H1 (cell line): ENCODE measurements around the gene NEUROG1. TPM values are rescaled to one million over a fixed set of nuclear protein-coding genes. Genes with fewer than 3 reads are reported as not detected.

Experiments
- CTCF ChIA-PET: fragments of 300-600 bp; sonication (Branson Sonifier 250); formaldehyde crosslinking; loops from one replicate; lab custom pipeline; 2021; ENCODE audit not compliant: partially characterized antibody; lab: Charles Lee
- POLR2A ChIA-PET: fragments of 300-600 bp; sonication (Branson Sonifier 250); formaldehyde crosslinking; loops from one replicate; lab custom pipeline; 2021; ENCODE audit warnings: inconsistent platforms; ENCODE audit not compliant: partially characterized antibody; lab: Charles Lee
- DNase-seq, 2 experiments: peaks; one replicate each; pipeline versions ENCODE4 v3.0.0 to v3.0.0-alpha.2; 2010 to 2022; ENCODE audit warnings: low spot score in 2 of 2, low read depth in 1 of 2, mixed read lengths in 1 of 2
- FAIRE-seq: peaks from 2 replicates; lab custom pipeline; 2011; peaks lifted over from hg19 to GRCh38; lab: Jason Lieb, UNC
- H2AFZ ChIP-seq: 2 replicates; pipeline ENCODE4 v1.8.1; 2012; ENCODE audit warnings: low read length, inconsistent platforms
- H2AK5ac ChIP-seq: 2 replicates; pipeline ENCODE4 v1.6.1; 2013; ENCODE audit warnings: low read depth, low read length
- H2BK120ac ChIP-seq: replicated peaks from 2 replicates; pipeline ENCODE3; 2013; ENCODE audit warnings: low read depth, low read length, inconsistent platforms
- H2BK12ac ChIP-seq: 2 replicates; pipeline ENCODE4 v1.6.1; 2013; ENCODE audit warnings: low read depth, low read length
- H2BK15ac ChIP-seq: 2 replicates; pipeline ENCODE4 v1.6.1; 2013; ENCODE audit warnings: low read length
- H2BK20ac ChIP-seq: 2 replicates; pipeline ENCODE4 v1.6.1; 2013; ENCODE audit warnings: low read length
- H2BK5ac ChIP-seq: 2 replicates; pipeline ENCODE4 v1.6.1; 2013; ENCODE audit warnings: low read depth, low read length
- H3K14ac ChIP-seq: 2 replicates; pipeline ENCODE4 v1.6.1; 2013; ENCODE audit warnings: inconsistent platforms; ENCODE audit not compliant: insufficient read length
- H3K18ac ChIP-seq: 2 replicates; pipeline ENCODE4 v1.6.1; 2013; ENCODE audit warnings: low read length; ENCODE audit errors: extremely low read depth
- H3K23ac ChIP-seq: 2 replicates; pipeline ENCODE4 v1.6.1; 2013; ENCODE audit warnings: inconsistent platforms; ENCODE audit not compliant: insufficient read length
- H3K23me2 ChIP-seq: 2 replicates; pipeline ENCODE4 v1.6.1; 2013; ENCODE audit warnings: low read depth, low read length
- H3K27ac ChIP-seq: 2 replicates; pipeline ENCODE4 v1.6.1; 2011; ENCODE audit warnings: low read depth, low read length, inconsistent platforms
- H3K27me3 ChIP-seq, 4 experiments: replicated peaks in 1 of 4; 1 replicate in 1 of 4; 2 replicates in 3 of 4; pipeline versions ENCODE4 v1.6.1 to v1.8.1; 2011 to 2013; ENCODE audit warnings: low read length in 3 of 4, mild to moderate bottlenecking in 3 of 4, inconsistent platforms in 2 of 4, mixed read lengths in 2 of 4, moderate library complexity in 1 of 4; ENCODE audit not compliant: control insufficient read depth in 3 of 4, insufficient read depth in 3 of 4; ENCODE audit errors: extremely low read depth in 1 of 4
- H3K36me3 ChIP-seq, 4 experiments: 2 replicates each; pipeline versions ENCODE4 v1.6.1 to v1.8.1; 2011 to 2013; ENCODE audit warnings: mild to moderate bottlenecking in 4 of 4, low read length in 3 of 4, moderate library complexity in 2 of 4, control low read depth in 1 of 4, inconsistent platforms in 1 of 4; ENCODE audit not compliant: insufficient read depth in 4 of 4, control insufficient read depth in 2 of 4
- H3K4ac ChIP-seq: replicated peaks from 2 replicates; pipeline ENCODE3; 2013; ENCODE audit warnings: low read length, low read depth, mixed read lengths, inconsistent platforms; ENCODE audit not compliant: insufficient read length
- H3K4me1 ChIP-seq, 4 experiments: replicated peaks in 1 of 4; 1 replicate in 1 of 4; 2 replicates in 3 of 4; pipeline versions ENCODE4 v1.6.1 to v1.8.1; 2011 to 2013; ENCODE audit warnings: low read length in 3 of 4, inconsistent platforms in 2 of 4, mixed read lengths in 1 of 4; ENCODE audit not compliant: insufficient read depth in 4 of 4, control insufficient read depth in 3 of 4
- H3K4me2 ChIP-seq, 2 experiments: 2 replicates each; pipeline versions ENCODE4 v1.6.1 to v1.8.1; 2011 to 2013; ENCODE audit warnings: low read depth in 2 of 2, low read length in 2 of 2, control low read depth in 1 of 2, inconsistent platforms in 1 of 2, mild to moderate bottlenecking in 1 of 2; ENCODE audit not compliant: insufficient read depth in 1 of 2
- H3K4me3 ChIP-seq, 4 experiments: fragments of 200-600, 300-600 bp in 1 of 4; sonication (generic), shearing (Covaris generic), sonication (Bioruptor Twin) in 1 of 4; 2 replicates each; pipeline versions ENCODE4 v1.5.1 to v1.8.1; 2011 to 2016; ENCODE audit warnings: low read length in 4 of 4, low read depth in 3 of 4, control low read depth in 2 of 4, inconsistent platforms in 2 of 4, mild to moderate bottlenecking in 2 of 4, mixed read lengths in 1 of 4, moderate library complexity in 1 of 4; ENCODE audit not compliant: insufficient read depth in 2 of 4; ENCODE audit errors: extremely low read depth in 1 of 4
- H3K56ac ChIP-seq: replicated peaks from 2 replicates; pipeline ENCODE3; 2013; ENCODE audit warnings: low read depth, mild to moderate bottlenecking, mixed read lengths, low read length, inconsistent platforms; ENCODE audit not compliant: insufficient read length
- H3K79me1 ChIP-seq: 2 replicates; pipeline ENCODE4 v1.6.1; 2013; ENCODE audit warnings: low read depth, low read length, control low read depth
- H3K79me2 ChIP-seq, 2 experiments: 2 replicates each; pipeline versions ENCODE4 v1.6.1 to v1.8.1; 2012 to 2013; ENCODE audit warnings: low read length in 2 of 2, mild to moderate bottlenecking in 2 of 2, inconsistent platforms in 1 of 2; ENCODE audit not compliant: insufficient read depth in 2 of 2, control insufficient read depth in 1 of 2
- H3K9ac ChIP-seq, 4 experiments: replicated peaks in 1 of 4; 1 replicate in 1 of 4; 2 replicates in 3 of 4; pipeline versions ENCODE4 v1.6.1 to v1.8.1; 2011 to 2013; ENCODE audit warnings: low read depth in 3 of 4, low read length in 3 of 4, control low read depth in 2 of 4, mild to moderate bottlenecking in 2 of 4, moderate library complexity in 2 of 4, inconsistent platforms in 1 of 4; ENCODE audit errors: extremely low read depth in 1 of 4
- H3K9me3 ChIP-seq, 2 experiments: 2 replicates each; pipeline versions ENCODE4 v1.6.1 to v1.8.1; 2012 to 2013; ENCODE audit warnings: mild to moderate bottlenecking in 2 of 2, moderate library complexity in 2 of 2, control low read depth in 1 of 2, inconsistent platforms in 1 of 2, low read depth in 1 of 2, low read length in 1 of 2, mixed read lengths in 1 of 2; ENCODE audit not compliant: insufficient read depth in 2 of 2
- H4K20me1 ChIP-seq, 2 experiments: replicated peaks in 1 of 2; 2 replicates each; pipeline versions ENCODE3 to v1.8.1; 2011 to 2013; ENCODE audit warnings: inconsistent platforms in 2 of 2, low read length in 2 of 2, mild to moderate bottlenecking in 1 of 2; ENCODE audit not compliant: insufficient read depth in 2 of 2, control insufficient read depth in 1 of 2
- H4K5ac ChIP-seq: 2 replicates; pipeline ENCODE4 v1.6.1; 2013; ENCODE audit warnings: low read length, low read depth, mixed read lengths, inconsistent platforms; ENCODE audit not compliant: insufficient read length
- H4K8ac ChIP-seq: 2 replicates; pipeline ENCODE4 v1.8.0; 2013; ENCODE audit warnings: mild to moderate bottlenecking, moderate library complexity, low read length, inconsistent platforms; ENCODE audit not compliant: insufficient read depth; ENCODE audit errors: extremely low read depth
- H4K91ac ChIP-seq: replicated peaks from 2 replicates; pipeline ENCODE3; 2013; ENCODE audit warnings: low read length, mixed read lengths, inconsistent platforms; ENCODE audit not compliant: insufficient read length
- ASH2L ChIP-seq: fragments of 200-600, 300-600 bp; sonication (generic); IDR thresholded peaks from one replicate; pipeline ENCODE4 v1.7.1; 2017; ENCODE audit warnings: low read length
- CREB1 ChIP-seq: IDR thresholded peaks from 2 replicates; pipeline ENCODE4 v1.6.1; 2012; ENCODE audit warnings: inconsistent platforms
- HDAC2 ChIP-seq, 2 experiments: fragments of 300-600 bp in 1 of 2; sonication (generic) in 1 of 2; IDR thresholded peaks; 2 replicates each; pipeline ENCODE4 v1.6.1; 2011 to 2012; ENCODE audit warnings: low read depth in 2 of 2, low read length in 2 of 2, mild to moderate bottlenecking in 2 of 2, moderate library complexity in 2 of 2, borderline replicate concordance in 1 of 2, inconsistent platforms in 1 of 2
- KDM4A ChIP-seq: IDR thresholded peaks from one replicate; pipeline ENCODE4 v1.7.1; 2012; ENCODE audit warnings: low read depth, mild to moderate bottlenecking, moderate library complexity, low read length, inconsistent platforms; ENCODE audit not compliant: severe bottlenecking
- RAD21 ChIP-seq, 2 experiments: IDR thresholded peaks in 1 of 2; conservative IDR thresholded peaks in 1 of 2; 2 replicates each; pipeline ENCODE4 v1.6.1; 2011; ENCODE audit warnings: low read depth in 2 of 2, low read length in 2 of 2, improper control_type of control experiment in 1 of 2, inconsistent platforms in 1 of 2, mild to moderate bottlenecking in 1 of 2, moderate library complexity in 1 of 2
- WGBS, 2 experiments: shearing (Covaris generic) in 1 of 2; methylation state at CpG; one replicate each; pipeline versions ENCODE4 v1.1.6 to v1.1.7; 2013 to 2015; ENCODE audit warnings: low lambda C conversion rate in 2 of 2, mixed read lengths in 2 of 2, inconsistent platforms in 1 of 2, low coverage in 1 of 2, missing lambda C conversion rate in 1 of 2; ENCODE audit not compliant: insufficient replicate concordance in 2 of 2, insufficient coverage in 1 of 2, insufficient read length in 1 of 2; ENCODE audit errors: extremely low coverage in 1 of 2, missing lambda C conversion rate in 1 of 2; 5-methylcytosine and 5-hydroxymethylcytosine counted together
- polyA plus RNA-seq, 7 experiments: library from polyadenylated mRNA; depleted of rRNA in 3 of 7; stranded (reverse) in 5 of 7; unstranded in 2 of 7; fragments of >200 nt in 5 of 7; fragments of 200-250 nt in 2 of 7; gene quantifications; 1 replicate in 5 of 7; 2 replicates in 1 of 7; 4 replicates in 1 of 7; pipeline versions ENCODE4 v1.2.1 to v1.2.3, GENCODE V29; 2011 to 2013; ENCODE audit warnings: missing spikeins in 2 of 7, mixed read lengths in 2 of 7
- total RNA-seq: library from RNA; stranded (reverse); fragmentation: NEBNext Ultra II Directional; extraction: Animal tissue kit (Norgen Biotek cat#: 25700); gene quantifications from 2 replicates; pipeline ENCODE4 v1.2.1, GENCODE V29; 2021
- TF ChIP-seq, protein P1 (sequence below), 3 experiments: IDR thresholded peaks; 1 replicate in 2 of 3; 2 replicates in 1 of 3; pipeline versions ENCODE4 v1.5.1 to v1.6.1; 2011; ENCODE audit warnings: low read length in 3 of 3, mild to moderate bottlenecking in 3 of 3, inconsistent platforms in 2 of 3, low read depth in 1 of 3, moderate library complexity in 1 of 3; ENCODE audit not compliant: insufficient read depth in 1 of 3; ENCODE audit errors: control extremely low read depth in 1 of 3
- TF ChIP-seq, protein P2 (sequence below): IDR thresholded peaks from 2 replicates; pipeline ENCODE4 v1.6.1; 2012; ENCODE audit warnings: inconsistent platforms

NEUROG1 gene
- total and polyA plus RNA-seq, 2 of the 8 experiments (the other 6 are each of a cell fraction or from before 2014, with no cell fraction given): not detected

DNA sequence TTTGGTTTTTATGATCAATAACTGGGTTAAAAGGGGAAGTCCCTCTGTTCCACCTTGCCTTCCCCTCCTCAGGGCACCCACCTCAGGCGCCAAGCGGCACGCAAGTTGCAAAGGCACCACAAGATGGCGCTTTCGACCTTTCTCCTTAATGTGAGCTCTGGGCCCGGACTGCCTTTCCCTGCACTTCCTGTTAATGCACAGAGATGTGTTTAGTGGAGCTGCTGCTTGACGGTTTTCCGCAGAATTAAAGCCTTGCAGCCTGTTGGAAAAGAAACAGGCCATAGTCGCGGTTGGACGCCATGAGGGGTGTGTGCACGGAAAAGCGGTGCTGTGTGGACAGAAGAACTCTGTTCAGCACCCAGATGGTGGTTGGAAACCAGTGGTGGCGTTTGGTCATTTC is 25.1 kb upstream of the NEUROG1 start:
- Histone ChIP-seq H3K4me1 (peaks cover 0 to 21% (median 8%) of the 10 kb centered on the region in 4 experiments; a peak in 6 of 7 replicates), H4K91ac (peak overlapping the region; percentile 90), H3K23ac (no peak overlapping the region), H4K8ac (peak overlapping the region; percentile 77; the same call in 1 of the 2 replicates), H3K18ac (no peak overlapping the region; the same call in 1 of the 2 replicates), H3K79me2 (no peaks in the 10 kb centered on the region), H3K36me3 (no peaks in the 10 kb centered on the region), H3K9me3 (no peaks in the 10 kb centered on the region), H3K79me1 (no peaks in the 10 kb centered on the region), H2BK120ac (peak overlapping the region; percentile 30), H2AK5ac (no peak overlapping the region), H3K27me3 (no peaks in the 10 kb centered on the region; a peak in 1 of 7 replicates), H2BK15ac (no peak overlapping the region), H2BK12ac (no peak overlapping the region), H4K5ac (no peak overlapping the region), H3K56ac (no peak overlapping the region), H3K23me2 (no peaks in the 10 kb centered on the region), H3K4me2 (peak overlapping the region in 1 of 2 experiments; percentile 25; a peak in 1 of 4 replicates), H3K14ac (no peak overlapping the region), H3K27ac (no peak overlapping the region), H3K9ac (no peak overlapping the region), H2BK5ac (no peak overlapping the region), H2BK20ac (no peak overlapping the region), H3K4me3 (0 out of 8 replicates have a peak overlapping the region, but pooled peaks of 1 of the 4 experiments have one; percentile 15), H2AFZ (peak overlapping the region; percentile 69; the same call in 1 of the 2 replicates), H4K20me1 (no peaks in the 10 kb centered on the region), H3K4ac (no peak overlapping the region)
- peak; percentile 93 for FAIRE-seq
- TF ChIP-seq KDM4A (no peak), ASH2L (no peak), RAD21 (IDR thresholded peaks at IDR 0.05 in 1 of 2, conservative IDR thresholded peaks at IDR 0.05 in 1 of 2; ENCODE audit: low read depth in 2 of 2, low read length in 2 of 2) (peak; percentile 95 to 96), CREB1 (0 out of 2 replicates have a peak, but pooled peaks have one; percentile 39), HDAC2 (IDR thresholded peaks at IDR 0.05; ENCODE audit: borderline replicate concordance in 1 of 2, low read depth in 2 of 2, low read length in 2 of 2) (no peak)
- TF ChIP-seq, protein P1, sequence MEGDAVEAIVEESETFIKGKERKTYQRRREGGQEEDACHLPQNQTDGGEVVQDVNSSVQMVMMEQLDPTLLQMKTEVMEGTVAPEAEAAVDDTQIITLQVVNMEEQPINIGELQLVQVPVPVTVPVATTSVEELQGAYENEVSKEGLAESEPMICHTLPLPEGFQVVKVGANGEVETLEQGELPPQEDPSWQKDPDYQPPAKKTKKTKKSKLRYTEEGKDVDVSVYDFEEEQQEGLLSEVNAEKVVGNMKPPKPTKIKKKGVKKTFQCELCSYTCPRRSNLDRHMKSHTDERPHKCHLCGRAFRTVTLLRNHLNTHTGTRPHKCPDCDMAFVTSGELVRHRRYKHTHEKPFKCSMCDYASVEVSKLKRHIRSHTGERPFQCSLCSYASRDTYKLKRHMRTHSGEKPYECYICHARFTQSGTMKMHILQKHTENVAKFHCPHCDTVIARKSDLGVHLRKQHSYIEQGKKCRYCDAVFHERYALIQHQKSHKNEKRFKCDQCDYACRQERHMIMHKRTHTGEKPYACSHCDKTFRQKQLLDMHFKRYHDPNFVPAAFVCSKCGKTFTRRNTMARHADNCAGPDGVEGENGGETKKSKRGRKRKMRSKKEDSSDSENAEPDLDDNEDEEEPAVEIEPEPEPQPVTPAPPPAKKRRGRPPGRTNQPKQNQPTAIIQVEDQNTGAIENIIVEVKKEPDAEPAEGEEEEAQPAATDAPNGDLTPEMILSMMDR (IDR thresholded peaks at IDR 0.05; ENCODE audit: control extremely low read depth in 1 of 3, insufficient read depth in 1 of 3, low read depth in 1 of 3, low read length in 3 of 3): peak; percentile 91 to 92 (median 91)
- TF ChIP-seq, protein P2, sequence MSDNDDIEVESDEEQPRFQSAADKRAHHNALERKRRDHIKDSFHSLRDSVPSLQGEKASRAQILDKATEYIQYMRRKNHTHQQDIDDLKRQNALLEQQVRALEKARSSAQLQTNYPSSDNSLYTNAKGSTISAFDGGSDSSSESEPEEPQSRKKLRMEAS: peak; percentile 36; the same call in 1 of the 2 replicates
- WGBS, 2 experiments: 12% methylated on average over 14 of the region's 14 CpGs; no CpG with 5 or more reads in 1 of the 2 experiments
- CTCF ChIA-PET: interaction anchor here (0.6 to 20.6 kb wide), 30 partner anchors 9 to 399 kb away, joined by 3 to 547 read pairs (median 3); partner anchors contain the start of genes CXCL14, SLC25A48 and TIFAB
- peak in 1 of 2 experiments; percentile 92 for DNase-seq
- POLR2A ChIA-PET: interaction anchor here (0.6 kb wide), 1 partner anchor 168 kb away, joined by 3 read pairs; no protein-coding TSS in a partner anchor
